ENCODE results near the gene CBY1. TPM values are rescaled to one million over a fixed set of nuclear protein-coding genes. Genes with fewer than 3 reads are reported as not detected.

CBY1 gene
- total and polyA plus RNA-seq, 10 of the 15 experiments (the other 5 are each of a cell fraction or from before 2014, with no cell fraction given) = 7.3 to 18.6 (median 11.9) TPM

- BruUV-seq (replicated peaks) = TSS peak; percentile 90
- intact Hi-C loops (cut with micrococcal nuclease; ENCODE audit: unreplicated experiment) (loop anchor here (10.0 kb wide), 1 partner anchor 196 kb away; the partner anchor contains the start of gene DDX17), in situ Hi-C loops (cut with MboI) (no loop called here)
- Histone ChIP-seq H2AFZ (ENCODE audit: control insufficient read depth, low read depth, low read length) (peak within 1 kb of the TSS; percentile 79), H3K27ac (ENCODE audit: control insufficient read depth, insufficient read depth) (peak within 1 kb of the TSS; percentile 89), H3K27me3 (replicated peaks in 1 of 2; ENCODE audit: control insufficient read depth in 2 of 2, insufficient read depth in 2 of 2, low read length in 1 of 2) (no peaks in the 10 kb centered on the region), H3K9me3 (replicated peaks; ENCODE audit: control insufficient read depth, insufficient read depth, low read length) (no peaks in the 10 kb centered on the region), H4K20me1 (ENCODE audit: control insufficient read depth, insufficient read depth) (no peaks in the 10 kb centered on the region), H3K4me3 (peak within 1 kb of the TSS; percentile 86), H3K36me3 (ENCODE audit: control insufficient read depth in 2 of 2, insufficient read depth in 2 of 2, low read length in 1 of 2) (0 out of 4 replicates have a peak, but pooled peaks cover 0 to 7% of the 10 kb centered on the region in 2 experiments), H3K9ac (ENCODE audit: control insufficient read depth, insufficient read depth, low read length) (peak within 1 kb of the TSS; percentile 90), H3K4me2 (ENCODE audit: control insufficient read depth, insufficient read depth) (peak within 1 kb of the TSS; percentile 85), H3K79me2 (ENCODE audit: control insufficient read depth, insufficient read depth, low read length) (peaks cover 48% of the 10 kb centered on the region), H3K4me1 (ENCODE audit: control insufficient read depth, insufficient read depth, low read length) (peaks cover 12% of the 10 kb centered on the region)
- POLR2A ChIA-PET = no interaction called here
- CTCF ChIA-PET = interaction anchor here (4.4 kb wide), 1 partner anchor 18 kb away, joined by 45 read pairs; the partner anchor contains the start of gene TOMM22
- SMC1A ChIA-PET (ENCODE audit: uncharacterized antibody, unreplicated experiment) = interaction anchor here (1.8 to 6.3 kb wide), 2 partner anchors 18 to 27 kb away, joined by 5 to 43 read pairs; partner anchors contain the start of gene TOMM22
- FAIRE-seq = no peak
- WGBS (ENCODE audit: insufficient coverage, insufficient replicate concordance, low lambda C conversion rate, missing lambda C conversion rate) = under 1% methylated on average over 81 of the region's 94 CpGs
- peak; percentile 67 for DNase-seq (ENCODE audit: low read depth, low spot score)
- RAD21 ChIA-PET (ENCODE audit: unreplicated experiment) = interaction anchor here (1.8 kb wide), 1 partner anchor 19 kb away, joined by 12 read pairs; the partner anchor contains the start of gene TOMM22
- ATAC-seq = peak; percentile 41
- TF ChIP-seq SP1 (IDR thresholded peaks at IDR 0.05; ENCODE audit: low read depth, low read length) (peak; percentile 84), ZNF274 (IDR thresholded peaks at IDR 0.05; ENCODE audit: insufficient read depth, insufficient read length) (no peak), SRF (IDR thresholded peaks at IDR 0.05; ENCODE audit: low read depth in 2 of 2, low read length in 2 of 2) (no peak), SREBF2 (IDR thresholded peaks at IDR 0.05; ENCODE audit: low read length) (no peak), PAX8 (IDR thresholded peaks at IDR 0.05) (no peak), HDAC2 (IDR thresholded peaks at IDR 0.05) (no peak), RBBP5 (conservative IDR thresholded peaks at IDR 0.05) (no peak), SMAD1 (IDR thresholded peaks at IDR 0.05; ENCODE audit: low read depth, partially characterized antibody) (no peak), MEF2B (IDR thresholded peaks at IDR 0.05; ENCODE audit: partially characterized antibody, poor library complexity, severe bottlenecking) (peak; percentile 30), SIN3A (IDR thresholded peaks at IDR 0.05; ENCODE audit: low read depth, low read length) (no peak), GABPA (IDR thresholded peaks at IDR 0.05; ENCODE audit: low read depth) (no peak), NRF1 (conservative IDR thresholded peaks at IDR 0.05; ENCODE audit: low read depth, low read length) (no peak; the same call in 1 of the 2 replicates), TBL1XR1 (IDR thresholded peaks at IDR 0.05; ENCODE audit: low read depth, low read length) (peak; percentile 70), ASH2L (IDR thresholded peaks at IDR 0.05; ENCODE audit: borderline replicate concordance, low read depth) (no peak), PBX3 (IDR thresholded peaks at IDR 0.05; ENCODE audit: insufficient replicate concordance, low read depth, low read length) (no peak), MYC (IDR thresholded peaks at IDR 0.05; ENCODE audit: insufficient read depth, insufficient read length, insufficient replicate concordance, low read length, severe bottlenecking) (no peak), POLR2AphosphoS5 (IDR thresholded peaks at IDR 0.05; ENCODE audit: low read length) (peak; percentile 73; the same call in 1 of the 2 replicates), CHD2 (IDR thresholded peaks at IDR 0.05; ENCODE audit: borderline replicate concordance, low read depth, low read length) (peak; percentile 88), RAD51 (IDR thresholded peaks at IDR 0.05) (no peak), MTA2 (IDR thresholded peaks at IDR 0.05; ENCODE audit: low read depth) (peak; percentile 43)
- TF ChIP-seq, protein P1, sequence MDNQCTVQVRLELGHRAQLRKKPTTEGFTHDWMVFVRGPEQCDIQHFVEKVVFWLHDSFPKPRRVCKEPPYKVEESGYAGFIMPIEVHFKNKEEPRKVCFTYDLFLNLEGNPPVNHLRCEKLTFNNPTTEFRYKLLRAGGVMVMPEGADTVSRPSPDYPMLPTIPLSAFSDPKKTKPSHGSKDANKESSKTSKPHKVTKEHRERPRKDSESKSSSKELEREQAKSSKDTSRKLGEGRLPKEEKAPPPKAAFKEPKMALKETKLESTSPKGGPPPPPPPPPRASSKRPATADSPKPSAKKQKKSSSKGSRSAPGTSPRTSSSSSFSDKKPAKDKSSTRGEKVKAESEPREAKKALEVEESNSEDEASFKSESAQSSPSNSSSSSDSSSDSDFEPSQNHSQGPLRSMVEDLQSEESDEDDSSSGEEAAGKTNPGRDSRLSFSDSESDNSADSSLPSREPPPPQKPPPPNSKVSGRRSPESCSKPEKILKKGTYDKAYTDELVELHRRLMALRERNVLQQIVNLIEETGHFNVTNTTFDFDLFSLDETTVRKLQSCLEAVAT (IDR thresholded peaks at IDR 0.05) = peak; percentile 65; the same call in 1 of the 2 replicates
These were observed 44.6 kb downstream of the CBY1 start, which contains the start of gene JOSD1 for GRCh38 chr22:38700789-38701628. Gene JOSD1, minus strand, starts transcription at chr22:38700943. Its CDS starts 956 bp downstream, at chr22:38699987.
